Pons (tissue), 1 donor: ENCODE results near the gene TMEM114.

Experiments
- DNase-seq: peaks from one replicate; pipeline ENCODE4 v3.0.0-alpha.2; 2016; ENCODE audit warnings: low spot score

Gene TMEM114

GRCh38 chr16:8589900-8590688 is at the start of gene TMEM114:
Gene TMEM114 (minus strand): TSS chr16:8590511. CDS start chr16:8589838, 673 bp downstream.
- no peak for DNase-seq

DNA sequence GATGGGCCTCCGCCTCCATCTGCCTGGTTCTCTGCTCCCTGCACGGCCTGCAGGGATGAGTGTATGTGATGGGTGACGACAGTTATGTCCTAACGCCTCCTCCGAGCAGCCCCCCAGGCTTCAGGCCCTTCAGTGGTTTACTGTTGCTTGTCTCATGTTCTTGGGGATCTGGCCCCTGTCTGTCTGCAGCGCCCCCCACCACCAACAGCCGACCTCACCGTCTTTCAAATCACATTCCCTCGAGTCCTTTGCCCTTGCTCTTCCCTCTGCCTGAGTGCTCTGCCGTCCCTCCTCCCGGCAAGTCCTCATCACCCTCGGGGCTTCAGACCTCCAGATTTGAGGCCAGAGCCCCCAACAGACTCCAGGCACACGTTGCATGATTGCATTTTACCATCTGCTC is 49.4 kb upstream of the TMEM114 start:
- no peak for DNase-seq

DNA sequence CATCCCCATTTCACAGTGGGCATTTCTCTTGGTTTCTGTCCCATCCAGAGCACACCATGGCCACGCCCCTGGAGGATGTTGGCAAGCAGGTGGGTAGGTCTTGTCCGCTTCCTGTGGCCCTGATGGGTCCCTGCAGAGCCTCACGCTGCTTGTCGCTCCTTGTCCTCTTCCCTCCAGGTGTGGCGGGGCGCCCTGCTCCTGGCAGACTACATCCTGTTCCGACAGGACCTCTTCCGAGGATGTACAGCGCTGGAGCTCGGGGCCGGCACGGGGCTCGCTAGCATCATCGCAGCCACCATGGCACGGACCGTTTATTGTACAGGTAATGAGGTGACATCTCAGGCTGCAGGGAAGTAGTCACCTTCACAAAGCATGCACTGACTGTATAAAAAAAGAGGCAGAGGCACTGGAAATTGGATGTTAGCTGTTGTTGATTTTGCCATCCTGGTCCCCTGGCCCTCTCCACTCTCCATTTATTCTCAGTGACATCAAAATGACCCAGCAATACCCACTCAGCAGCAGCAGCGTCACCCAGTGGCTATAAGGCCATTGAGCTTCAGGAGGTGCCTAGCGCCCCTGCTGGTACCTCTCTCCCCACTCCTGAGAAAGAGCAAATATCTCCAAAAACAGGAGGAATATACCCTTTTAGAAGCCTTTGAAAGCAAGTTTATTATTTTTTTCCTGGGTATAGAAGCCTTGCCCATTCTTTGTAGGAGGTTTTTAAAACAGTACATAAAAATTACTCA is 44.9 kb upstream of the TMEM114 start:
- no peak for DNase-seq

GRCh38 chr16:8632675-8633182 is 42.4 kb upstream of the TMEM114 start:
- DNase-seq = peak; percentile 79

DNA sequence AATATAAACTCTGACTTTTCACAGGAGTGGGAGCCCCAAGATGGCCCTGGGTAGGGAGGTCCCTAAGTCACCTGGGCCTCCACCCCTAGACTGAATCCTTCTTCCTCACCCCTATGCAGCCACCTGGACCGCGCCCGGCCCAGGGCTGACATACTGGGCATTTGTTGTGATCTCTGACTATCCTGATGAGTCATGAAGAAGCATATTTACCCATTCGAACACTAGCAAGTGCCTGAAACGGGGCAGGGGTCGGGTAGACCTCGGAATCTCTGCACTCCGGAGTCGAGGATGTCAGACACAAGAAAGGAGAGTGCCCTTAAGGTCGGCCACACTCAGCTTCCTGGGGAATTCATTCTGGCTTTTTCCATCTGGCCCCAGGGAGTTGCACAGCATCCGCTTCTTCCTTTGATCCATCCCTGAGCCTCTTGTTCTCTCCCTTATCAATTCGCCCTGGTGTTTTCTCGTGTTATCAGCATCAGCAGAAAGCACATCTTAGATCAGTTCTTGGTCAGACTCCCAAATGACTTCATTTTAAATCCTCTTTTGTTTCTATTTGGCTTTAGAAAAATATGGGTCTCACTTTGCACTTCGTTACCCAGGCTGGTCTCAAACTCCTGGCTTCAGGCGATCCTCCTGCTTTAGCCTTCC is 41.6 kb upstream of the TMEM114 start:
- DNase-seq = no peak

DNA sequence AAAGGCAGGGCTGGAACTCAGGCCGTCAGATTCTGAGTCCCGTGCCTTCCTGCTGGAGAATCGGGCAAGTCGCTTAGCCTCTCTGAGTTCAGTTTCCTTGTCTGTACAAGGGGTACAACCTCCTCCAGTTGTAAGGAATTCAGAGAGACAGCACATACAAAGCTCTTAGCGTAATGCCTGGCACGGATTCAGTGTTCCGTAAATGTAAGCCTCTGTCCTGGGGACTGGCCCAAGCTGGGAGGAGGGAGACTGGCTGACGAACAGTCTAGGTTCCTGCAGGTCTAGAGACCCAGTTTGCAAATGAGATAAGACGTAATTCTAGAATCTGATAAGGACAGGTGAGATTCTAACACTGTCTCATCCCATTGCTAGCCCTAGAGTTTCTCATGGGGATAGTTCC is 41.1 kb upstream of the TMEM114 start:
- DNase-seq = peak; percentile 39

DNA sequence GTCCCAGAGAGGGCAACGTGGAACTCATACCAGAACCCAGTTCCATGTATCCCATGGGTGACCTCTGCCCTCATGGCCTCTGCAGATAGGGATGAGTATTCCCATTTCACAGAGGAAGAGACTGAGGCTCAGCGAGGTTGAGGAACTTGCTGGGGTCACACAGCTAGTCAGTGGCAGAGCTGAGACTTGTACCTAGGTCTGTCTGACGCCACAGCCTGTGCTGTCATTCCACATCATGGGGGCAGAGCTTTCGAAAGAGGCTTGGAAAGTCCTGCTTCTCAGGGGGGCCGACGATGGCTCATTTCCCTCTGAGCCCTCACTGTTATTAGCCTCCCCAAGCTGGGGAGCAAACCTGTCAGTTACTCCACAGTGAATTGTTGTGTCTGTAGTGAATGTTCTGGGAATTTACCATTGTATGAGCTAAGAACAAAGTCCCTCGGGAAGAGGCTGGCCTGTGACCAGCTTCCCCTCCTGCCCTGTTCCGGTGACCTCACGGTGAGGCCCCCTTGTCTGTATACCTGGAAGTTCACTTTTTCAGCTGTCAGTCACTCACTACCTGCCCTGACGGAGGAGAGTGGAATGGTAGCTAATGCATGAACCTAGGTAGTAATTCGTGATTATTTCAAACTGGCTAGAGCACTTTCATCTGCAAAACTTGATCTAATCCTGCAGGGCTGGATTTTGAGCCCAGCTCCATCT is 40.1 kb upstream of the TMEM114 start:
- no peak for DNase-seq

DNA sequence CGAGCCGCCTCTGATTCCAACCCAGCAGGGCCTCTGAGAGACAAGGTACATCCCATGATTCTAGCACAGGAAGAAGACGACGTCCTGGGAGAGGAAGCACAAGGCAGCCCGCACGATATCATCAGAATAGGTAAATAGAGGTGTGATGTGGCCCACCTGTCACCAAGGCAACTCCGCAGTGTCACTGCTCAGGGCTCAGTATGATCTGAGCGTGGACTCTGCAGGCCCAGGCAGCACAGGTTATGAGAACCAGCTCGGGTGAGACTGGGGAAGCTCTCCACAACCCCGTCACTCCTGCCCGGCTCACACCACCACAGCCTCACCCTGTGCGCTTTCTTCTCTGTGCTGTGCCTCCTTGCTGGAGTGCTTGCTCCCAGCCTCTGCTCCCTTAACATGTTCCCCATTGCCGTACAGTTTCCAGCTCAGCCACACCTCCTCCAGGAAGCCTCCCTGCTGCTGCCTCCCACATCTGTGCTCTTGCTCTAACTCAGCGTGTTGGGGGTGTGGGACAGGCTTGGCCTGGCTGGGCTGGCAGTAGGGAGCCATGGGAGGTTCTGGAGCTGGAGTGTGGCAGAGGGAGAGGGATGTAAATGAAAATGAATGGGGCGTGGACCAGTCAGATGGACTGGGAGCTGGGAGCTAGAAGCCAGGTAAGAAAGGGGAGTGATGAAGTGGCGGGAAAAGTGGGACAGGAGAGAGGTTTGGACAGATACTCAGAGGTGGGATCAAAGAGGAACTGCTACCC is 38.8 kb upstream of the TMEM114 start:
- DNase-seq = no peak

DNA sequence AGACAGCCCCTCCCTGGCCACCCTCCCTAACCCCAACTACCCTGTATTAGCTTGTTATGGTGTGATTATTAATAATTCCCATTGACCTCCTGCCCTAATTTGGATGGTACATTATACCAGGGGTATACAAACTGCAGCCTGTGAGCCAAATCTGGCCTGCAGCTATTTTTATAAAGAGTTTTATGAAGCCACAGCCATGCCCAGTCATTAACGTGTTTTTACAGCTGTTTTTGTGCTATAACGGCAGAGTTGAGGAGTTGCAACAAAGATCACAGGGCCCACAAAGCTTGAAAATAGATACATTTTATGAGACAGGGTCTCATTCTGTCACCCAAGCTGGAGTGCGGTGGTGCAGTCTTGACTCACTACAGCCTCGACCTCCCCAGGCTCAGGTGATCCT is 37.1 kb upstream of the TMEM114 start:
- DNase-seq = no peak

DNA sequence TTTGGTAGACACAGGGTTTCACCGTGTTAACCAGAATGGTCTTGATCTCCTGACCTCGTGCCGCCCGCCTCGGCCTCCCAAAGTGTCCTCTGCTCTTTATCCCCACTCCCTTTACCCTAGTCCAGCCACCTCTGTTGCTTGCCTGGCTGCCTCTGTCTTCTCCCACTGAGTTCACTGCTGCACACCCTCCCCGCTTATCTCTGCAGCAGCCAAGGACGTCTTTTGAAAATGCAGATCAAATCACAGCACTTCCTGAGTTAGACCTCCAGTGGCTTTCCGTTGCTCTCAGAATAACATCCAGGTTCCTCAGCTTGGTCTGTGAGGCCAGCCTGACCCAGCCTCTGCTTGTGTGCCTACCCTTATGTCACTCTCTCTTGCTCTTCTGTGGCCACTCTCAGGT is 36.6 kb upstream of the TMEM114 start:
- no peak for DNase-seq

GRCh38 chr16:8625491-8626087 is 35.3 kb upstream of the TMEM114 start:
- no peak for DNase-seq

DNA sequence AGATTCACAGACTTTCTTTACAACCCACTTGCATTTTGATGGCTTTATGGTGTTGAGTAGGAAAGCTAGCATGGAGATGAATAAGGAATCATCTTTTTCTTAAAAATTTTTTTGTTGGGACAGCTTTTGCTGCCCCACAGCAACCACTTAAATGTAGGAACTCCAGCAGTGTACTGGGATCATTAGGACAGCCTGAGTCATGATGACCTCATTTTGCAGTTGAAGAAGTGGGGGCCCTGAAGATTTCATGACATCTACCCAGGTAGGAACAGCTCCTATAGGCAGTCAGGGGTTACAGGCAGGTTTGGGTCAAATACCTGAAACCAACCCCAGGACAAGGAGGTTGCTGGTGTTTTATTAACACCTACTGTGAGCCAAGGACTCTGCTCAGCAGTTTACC is 33.3 kb upstream of the TMEM114 start:
- DNase-seq = no peak

DNA sequence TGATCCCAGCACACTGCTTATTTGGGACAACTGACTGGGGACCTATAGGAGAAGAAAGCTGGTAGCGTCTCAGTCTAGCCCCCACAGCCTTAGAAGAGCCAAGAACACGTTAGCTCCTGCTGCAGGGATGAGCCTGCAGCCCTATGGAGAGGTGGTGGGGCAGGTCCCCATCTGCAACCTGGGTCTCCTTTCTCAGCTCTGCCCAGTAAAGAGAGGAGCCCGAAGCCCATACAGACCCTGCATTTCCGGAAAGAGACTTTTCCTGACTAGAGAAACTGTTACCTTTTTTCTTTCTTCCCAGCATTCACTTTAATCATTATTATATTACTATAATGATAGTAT is 32.0 kb upstream of the TMEM114 start:
- no peak for DNase-seq

GRCh38 chr16:8621572-8622314 is 31.4 kb upstream of the TMEM114 start, which contains the start of gene METTL22:
Gene METTL22 (plus strand): TSS chr16:8621698. CDS start chr16:8625666, 3,968 bp downstream.
- DNase-seq = peak; percentile 85

DNA sequence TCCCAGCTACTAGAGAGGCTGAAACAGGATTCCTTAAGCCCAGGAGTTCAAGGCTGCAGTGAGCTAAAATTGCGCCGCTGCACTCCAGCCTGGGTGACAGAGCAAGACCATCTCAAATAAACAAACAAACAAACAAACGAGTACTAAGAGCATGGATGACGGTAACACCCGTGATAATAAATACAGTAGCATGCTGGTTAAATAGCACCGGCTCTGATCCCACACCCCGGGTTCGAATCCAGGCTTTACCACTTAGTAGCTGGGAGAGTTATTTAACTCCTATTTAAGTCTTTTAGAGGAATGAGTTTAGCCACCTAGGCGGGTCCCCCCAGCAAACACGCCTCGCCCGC is 30.9 kb upstream of the TMEM114 start:
- no peak for DNase-seq

DNA sequence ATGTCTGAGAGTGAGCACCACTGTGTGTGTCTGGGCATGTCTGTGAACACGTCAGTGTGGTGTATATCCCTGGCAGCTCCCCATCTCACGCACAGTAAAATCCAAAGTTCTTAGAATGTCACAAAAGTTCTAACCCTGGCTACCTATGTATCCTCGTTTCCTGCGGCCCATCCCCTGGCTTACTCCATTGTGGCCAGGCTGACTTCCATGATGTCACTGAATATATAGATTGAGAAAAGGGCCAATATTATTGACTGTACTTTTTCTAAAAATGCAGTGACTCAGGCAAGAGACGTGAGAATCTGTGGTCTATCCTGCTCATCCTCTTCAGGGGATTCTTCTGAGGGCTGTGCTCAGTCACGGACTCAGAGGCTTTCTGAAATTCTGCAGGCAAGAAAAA is 30.2 kb upstream of the TMEM114 start:
- no peak for DNase-seq

DNA sequence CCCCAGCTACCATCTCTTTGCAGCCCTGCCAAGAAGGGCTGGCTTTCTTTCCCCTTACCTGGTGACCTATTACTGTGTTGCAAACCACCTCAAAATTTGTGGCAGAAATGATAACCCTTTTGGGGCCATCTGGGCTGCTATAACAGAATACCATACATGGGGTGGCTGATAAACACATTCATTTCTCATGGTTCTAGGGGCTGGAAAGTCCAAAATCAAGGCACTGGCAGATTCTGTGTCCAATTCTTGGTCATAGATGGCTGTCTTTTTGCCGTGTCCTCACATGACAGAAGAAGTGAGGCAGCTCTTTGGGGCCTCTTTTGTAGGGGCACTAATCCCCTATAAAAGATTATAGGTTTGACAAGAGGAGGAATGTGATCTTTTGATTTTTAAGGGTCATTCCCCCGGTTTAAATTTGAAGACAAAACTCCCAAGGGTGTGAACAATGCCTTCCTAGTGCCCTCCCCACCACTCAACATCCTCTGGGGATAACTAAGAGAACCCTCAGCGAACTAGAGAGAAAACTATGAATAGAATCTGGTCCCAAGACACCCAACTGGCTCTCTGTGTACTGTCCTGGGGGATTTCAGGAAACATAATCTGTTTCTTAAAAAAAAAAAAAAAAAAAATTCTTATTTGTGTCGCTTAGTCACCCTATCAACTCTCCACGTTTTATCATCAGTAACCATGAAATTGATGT is 29.5 kb upstream of the TMEM114 start:
- DNase-seq = no peak

GRCh38 chr16:8614435-8615029 is 24.2 kb upstream of the TMEM114 start:
- no peak for DNase-seq

DNA sequence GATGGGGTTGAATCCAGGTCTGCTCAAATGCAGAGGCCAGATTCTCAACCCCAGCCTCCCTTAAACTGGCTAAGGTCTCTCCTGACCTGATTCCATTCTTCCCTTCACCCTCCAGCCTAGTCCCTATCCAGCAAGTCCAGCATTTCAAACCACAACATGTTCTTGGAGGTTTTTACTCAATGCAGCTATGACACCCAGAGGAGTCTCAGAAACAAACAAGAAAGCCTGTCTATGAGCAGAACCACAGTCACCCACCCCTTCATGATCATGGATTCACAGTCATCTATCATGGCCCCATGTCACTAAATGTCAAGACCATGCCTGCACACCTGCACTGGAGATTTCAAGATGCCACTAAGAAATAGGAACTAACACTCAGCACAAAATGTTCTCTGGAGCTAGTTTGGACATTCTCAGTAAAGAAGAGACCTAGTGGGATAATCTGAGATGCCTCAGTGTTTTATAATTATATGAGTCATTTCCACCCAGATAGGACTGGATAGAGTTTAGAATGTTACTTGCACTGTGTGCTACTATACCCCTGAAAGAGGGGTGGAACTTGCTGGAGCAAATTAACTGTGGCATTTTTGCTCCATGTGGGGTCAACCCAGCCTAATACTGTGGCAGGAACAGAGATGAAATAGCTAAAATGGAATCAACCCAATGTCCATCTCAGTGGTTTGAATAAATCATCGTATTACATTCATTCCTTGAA is 21.7 kb upstream of the TMEM114 start:
- DNase-seq = no peak
